Heart left ventricle (tissue), 16 donors: ENCODE data around the gene IL20RA. TPM values are rescaled to one million over a fixed set of nuclear protein-coding genes. Genes with fewer than 3 reads are reported as not detected.
"Not testable (repeated sequence)": the region's sequence is repeated elsewhere in the genome, so short reads cannot be mapped to it uniquely, and the experiment has no call there.

ENCODE experiments used
- ATAC-seq, 4 donors: fragments of 200-7000 bp; cut with Tn5 transposase; one replicate each; pipeline ENCODE4 v1.9.1; 2020 to 2022; ENCODE audit warnings: moderate library complexity in 4 of 4, mild to moderate bottlenecking in 3 of 4, moderate number of reproducible peaks in 1 of 4
- DNase-seq, 5 donors: peaks; one replicate each; pipeline ENCODE4 v3.0.0-alpha.2; 2020
- H3K27ac ChIP-seq, 12 donors: fragments of 200-600 bp; sonication (generic) in 4 of 12; one replicate each; pipeline versions ENCODE4 v1.5.0 to v1.8.0; 2016 to 2022; ENCODE audit warnings: mild to moderate bottlenecking in 2 of 12
- H3K27me3 ChIP-seq, 9 donors: fragments of 200-600 bp; sonication (generic) in 2 of 9; one replicate each; pipeline versions ENCODE4 v1.5.1 to v1.8.0; 2016 to 2022; ENCODE audit warnings: mild to moderate bottlenecking in 3 of 9
- H3K36me3 ChIP-seq, 9 donors: fragments of 200-600 bp; sonication (generic) in 2 of 9; one replicate each; pipeline versions ENCODE4 v1.5.0 to v1.8.0; 2018 to 2022; ENCODE audit warnings: mild to moderate bottlenecking in 2 of 9
- H3K4me1 ChIP-seq, 12 donors: fragments of 200-600 bp; sonication (generic) in 4 of 12; one replicate each; pipeline versions ENCODE4 v1.5.0 to v1.8.0; 2016 to 2022; ENCODE audit warnings: mild to moderate bottlenecking in 3 of 12
- H3K4me3 ChIP-seq, 12 donors: fragments of 200-600 bp; sonication (generic) in 4 of 12; one replicate each; pipeline versions ENCODE4 v1.5.0 to v1.8.0; 2017 to 2022; ENCODE audit warnings: mild to moderate bottlenecking in 9 of 12, moderate library complexity in 4 of 12
- H3K9me3 ChIP-seq, 12 donors: fragments of 200-600 bp; sonication (generic) in 4 of 12; one replicate each; pipeline versions ENCODE4 v1.5.0 to v1.8.0; 2016 to 2022; ENCODE audit warnings: mild to moderate bottlenecking in 1 of 12
- POLR2A ChIP-seq, 2 donors: fragments of 450-650 bp; IDR thresholded peaks; one replicate each; pipeline ENCODE4 v1.6.1; 2017; ENCODE audit warnings: antibody characterized with exemption in 2 of 2, mild to moderate bottlenecking in 2 of 2, moderate library complexity in 2 of 2
- WGBS, 4 donors: extraction: QIAGEN DNeasy Blood & Tissue Kit in 2 of 4; methylation state at CpG; one replicate each; pipeline versions ENCODE4 v1.1.5 to v1.1.7; 2013 to 2018; 5-methylcytosine and 5-hydroxymethylcytosine counted together
- intact Hi-C, 10 donors: fragments of 100-400 bp; cut with DNase I; formaldehyde crosslinking; loops; one replicate each; pipeline versions ENCODE4 v1.11.1 to v1.14.2; 2022
- polyA plus RNA-seq, 2 donors: library from polyadenylated mRNA; stranded (reverse); fragments of 200-250 nt; gene quantifications; one replicate each; pipeline ENCODE4 v1.2.3, GENCODE V29; 2013
- total RNA-seq, 9 donors: library from RNA; depleted of rRNA in 2 of 9; stranded (reverse); fragments of >200 nt in 2 of 9; fragmentation: NEBNext Ultra II Directional in 3 of 9; extraction: Animal tissue kit (Norgen Biotek cat#: 25700) in 3 of 9; gene quantifications; one replicate each; pipeline versions ENCODE4 v1.1.0 to v1.2.4, GENCODE V29; 2016 to 2023
- TF ChIP-seq, protein P1 (sequence below), 12 donors: fragments of 200-600 bp; sonication (generic) in 4 of 12; IDR thresholded peaks; one replicate each; pipeline versions ENCODE4 v1.5.0 to v1.8.0; 2018 to 2022; ENCODE audit warnings: antibody characterized with exemption in 12 of 12, mild to moderate bottlenecking in 5 of 12
- donor health status: ischemic (EF 13 %, LVEDD 7.1; RV severe dilation, severe dysfunction).
- donor health status: healthy with polysubstance abuse.
- donor health status: DM: no; HTN: yes; CAD: no.
- donor health status: DM: no; HTN: no; CAD: no.
- donor health status: ischemic (EF 25% LVEDD 6.9; RV normal size, moderate dysfunction).
- donor health status: ischemic (EF 25% LVEDD 5.7; RV mildly dilated, moderate dysfunction).
- donor health status: healthy.
- donor health status: DM: yes; HTN: yes; CAD: no.
- donor health status: ischemic (EF 35%, LVEDD 5.7; RV mildly dilated, moderate dysfunction).
- donor health status: nonischemic (EF 11% LVEDD 7.7; RV severe dilation, severe dysfunction).
- donor health status: DM: yes; HTN: yes; CAD: no.
- donor health status: PGD.
- donor health status: ischemic (EF 29% LVEDD 5.4; RV normal size, mild dysfunction).
- donor health status: nonischemic (EF 23%, LVEDD 6.1; RV moderate dilation, normal function).

Gene IL20RA
- total and polyA plus RNA-seq, 11 donors = 0.19 to 6.9 (median 1.3) TPM

DNA sequence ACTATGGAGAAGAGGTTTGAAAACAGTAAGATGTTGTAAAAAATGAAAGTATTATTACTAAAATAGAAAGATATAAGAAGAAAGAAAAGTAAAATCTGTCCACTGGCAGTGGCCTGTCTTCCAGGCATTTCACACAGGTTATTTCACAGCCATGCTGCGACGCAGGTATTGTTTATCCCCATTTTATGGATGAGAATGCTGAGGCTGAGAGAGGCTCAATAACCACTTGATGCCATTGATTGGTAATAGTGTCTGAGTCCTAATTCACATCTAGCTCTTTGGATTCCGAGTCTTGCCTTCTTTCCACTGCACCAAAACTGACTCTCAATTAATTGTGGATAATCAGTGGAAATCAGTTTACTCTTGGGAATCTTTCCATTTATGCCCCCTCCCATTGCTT is 37.2 kb upstream of the IL20RA start:
- Histone ChIP-seq H3K36me3 (no peaks in the 10 kb centered on the region), H3K4me1 (peaks cover 0 to 2% (median 0%) of the 10 kb centered on the region in 12 donors), H3K27me3 (no peaks in the 10 kb centered on the region), H3K9me3 (no peaks in the 10 kb centered on the region), H3K4me3 (no peak overlapping the region), H3K27ac (no peak overlapping the region)
- intact Hi-C loops = loop anchor here in 1 of 10 donors (10.0 kb wide), 1 partner anchor 333 kb away; no protein-coding TSS in a partner anchor
- ATAC-seq (no peak), DNase-seq (no peak)
- 83 to 97% (median 91%) methylated on average over 3 of the region's 3 CpGs for WGBS, 4 donors
- TF ChIP-seq, protein P1, sequence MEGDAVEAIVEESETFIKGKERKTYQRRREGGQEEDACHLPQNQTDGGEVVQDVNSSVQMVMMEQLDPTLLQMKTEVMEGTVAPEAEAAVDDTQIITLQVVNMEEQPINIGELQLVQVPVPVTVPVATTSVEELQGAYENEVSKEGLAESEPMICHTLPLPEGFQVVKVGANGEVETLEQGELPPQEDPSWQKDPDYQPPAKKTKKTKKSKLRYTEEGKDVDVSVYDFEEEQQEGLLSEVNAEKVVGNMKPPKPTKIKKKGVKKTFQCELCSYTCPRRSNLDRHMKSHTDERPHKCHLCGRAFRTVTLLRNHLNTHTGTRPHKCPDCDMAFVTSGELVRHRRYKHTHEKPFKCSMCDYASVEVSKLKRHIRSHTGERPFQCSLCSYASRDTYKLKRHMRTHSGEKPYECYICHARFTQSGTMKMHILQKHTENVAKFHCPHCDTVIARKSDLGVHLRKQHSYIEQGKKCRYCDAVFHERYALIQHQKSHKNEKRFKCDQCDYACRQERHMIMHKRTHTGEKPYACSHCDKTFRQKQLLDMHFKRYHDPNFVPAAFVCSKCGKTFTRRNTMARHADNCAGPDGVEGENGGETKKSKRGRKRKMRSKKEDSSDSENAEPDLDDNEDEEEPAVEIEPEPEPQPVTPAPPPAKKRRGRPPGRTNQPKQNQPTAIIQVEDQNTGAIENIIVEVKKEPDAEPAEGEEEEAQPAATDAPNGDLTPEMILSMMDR (IDR thresholded peaks at IDR 0.05) = no peak
- no peak for TF ChIP-seq POLR2A (IDR thresholded peaks at IDR 0.05)

DNA sequence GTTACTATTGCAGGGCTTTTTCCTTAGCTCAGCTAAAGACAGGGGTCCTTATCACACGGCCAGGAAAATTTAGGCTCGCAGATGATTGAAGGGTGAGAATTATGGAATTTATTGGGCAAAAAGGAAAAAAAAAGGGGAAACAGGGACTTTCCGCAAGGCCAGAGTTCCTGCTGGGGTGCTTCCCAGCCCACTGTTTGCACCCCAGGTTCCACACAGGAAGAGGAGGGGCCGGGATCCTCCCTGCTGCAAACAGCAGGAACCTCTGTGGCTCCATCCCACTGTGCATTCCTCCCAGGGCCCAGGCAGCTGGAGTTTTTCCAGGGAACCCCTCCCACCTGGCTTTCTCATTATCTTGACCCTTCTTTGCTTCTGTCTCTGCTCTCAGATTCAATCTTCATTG is 35.9 kb upstream of the IL20RA start:
- Histone ChIP-seq H3K36me3 (no peaks in the 10 kb centered on the region), H3K4me3 (no peak overlapping the region), H3K27me3 (no peaks in the 10 kb centered on the region), H3K9me3 (no peaks in the 10 kb centered on the region), H3K27ac (no peak overlapping the region), H3K4me1 (peaks cover 0 to 5% (median 0%) of the 10 kb centered on the region in 12 donors)
- no peak for ATAC-seq
- 52 to 67% (median 60%) methylated on average over 4 of the region's 4 CpGs for WGBS, 4 donors
- intact Hi-C loops = loop anchor here in 1 of 10 donors (10.0 kb wide), 1 partner anchor 334 kb away; no protein-coding TSS in a partner anchor
- TF ChIP-seq, protein P1 (IDR thresholded peaks at IDR 0.05) = no peak
- TF ChIP-seq POLR2A (IDR thresholded peaks at IDR 0.05) = no peak
- DNase-seq = no peak

DNA sequence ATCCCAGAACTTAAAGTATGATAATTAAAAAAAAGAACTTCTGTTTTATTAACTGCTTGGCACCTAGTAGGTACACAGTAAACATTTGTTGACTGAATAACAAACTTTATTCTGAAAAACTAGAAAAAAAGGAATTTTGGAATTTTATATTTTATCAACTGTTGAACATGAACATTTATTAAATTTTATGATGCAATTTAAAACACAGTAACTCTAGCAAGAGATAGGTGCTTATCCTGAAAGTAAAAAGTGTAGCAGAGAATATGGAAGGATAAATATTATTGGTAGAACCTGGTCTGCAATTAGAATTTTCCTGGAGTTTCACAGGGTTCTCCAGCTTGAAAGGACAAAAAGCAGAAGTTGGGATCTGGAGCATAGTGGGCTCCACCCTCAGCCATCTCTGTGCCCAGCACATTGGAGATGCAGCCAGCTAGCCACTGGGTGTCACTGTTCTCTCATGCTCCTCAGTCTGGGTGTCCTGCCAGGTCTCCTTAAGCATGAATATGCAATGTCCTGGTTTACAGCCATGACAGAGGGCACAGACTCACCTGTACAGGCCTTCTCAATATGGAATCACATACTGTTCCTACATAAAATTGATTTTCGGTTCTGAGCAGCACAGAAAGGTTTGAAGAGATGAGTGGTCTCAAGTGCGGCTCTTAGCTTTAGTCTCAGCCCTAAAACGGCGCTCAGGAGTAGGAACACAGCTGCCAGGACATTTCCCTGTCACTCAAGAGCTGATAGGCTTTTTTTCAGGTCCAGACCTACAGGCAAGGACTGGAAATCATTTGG is 31.7 kb upstream of the IL20RA start:
- intact Hi-C loops = loop anchor here in 6 of 10 donors (2.0 to 5.0 kb wide), 3 partner anchors 341 to 566 kb away; no protein-coding TSS in a partner anchor
- H3K27ac ChIP-seq = no peak overlapping the region
- 48 to 60% (median 57%) methylated on average over 4 of the region's 4 CpGs for WGBS, 4 donors
- TF ChIP-seq POLR2A (IDR thresholded peaks at IDR 0.05) = no peak
- TF ChIP-seq, protein P1 (IDR thresholded peaks at IDR 0.05) = peak; percentile 63 to 83 (median 72)
- ATAC-seq (peak; percentile 95 to 100 (median 98)), DNase-seq (peak; percentile 64 to 80 (median 67))
- H3K4me1 ChIP-seq = peaks cover 0 to 5% (median 0%) of the 10 kb centered on the region in 12 donors
- H3K9me3 ChIP-seq = peaks cover 0 to 9% (median 0%) of the 10 kb centered on the region in 12 donors
- H3K27me3 ChIP-seq = no peaks in the 10 kb centered on the region
- no peak overlapping the region for H3K4me3 ChIP-seq
- H3K36me3 ChIP-seq = no peaks in the 10 kb centered on the region

DNA sequence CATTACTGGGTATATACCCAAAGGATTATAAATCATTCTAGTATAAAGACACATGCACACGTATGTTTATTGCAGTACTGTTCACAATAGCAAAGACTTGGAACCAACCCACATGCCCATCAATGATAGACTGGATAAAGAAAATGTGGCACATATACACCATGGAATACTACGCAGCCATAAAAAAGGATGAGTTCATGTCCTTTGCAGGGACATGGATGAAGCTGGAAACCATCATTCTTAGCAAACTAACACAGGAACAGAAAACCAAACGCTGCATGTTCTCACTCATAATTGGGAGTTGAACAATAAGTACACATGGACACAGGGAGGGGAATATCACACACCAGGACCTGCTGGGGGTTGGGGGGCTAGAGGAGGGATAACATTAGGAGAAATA is 31.0 kb upstream of the IL20RA start:
- not testable (repeated sequence) for H3K4me1 ChIP-seq, DNase-seq, ATAC-seq, H3K27me3 ChIP-seq, H3K27ac ChIP-seq, H3K36me3 ChIP-seq, H3K4me3 ChIP-seq, H3K9me3 ChIP-seq
- intact Hi-C loops = loop anchor here in 6 of 10 donors (2.0 to 5.0 kb wide), 3 partner anchors 342 to 567 kb away; no protein-coding TSS in a partner anchor
- 88 to 92% (median 91%) methylated on average over 3 of the region's 3 CpGs for WGBS, 4 donors
